Stimulated activated CD4-positive, alpha-beta T cell treated with anti-CD3 and anti-CD28 coated beads, TNF-alpha, amount 100 ng/mL, for 24 hours (primary cell): ENCODE results near the gene MLLT6.

Experiments
- DNase-seq, 3 experiments: peaks; one replicate each; pipeline ENCODE4 v3.0.0-alpha.2; 2020; ENCODE audit warnings: low read depth in 3 of 3

MLLT6 gene

GRCh38 chr17:38706505-38707216 lies 1.6 kb downstream of the MLLT6 start:
- peak in 1 of 3 experiments; percentile 41 for DNase-seq

DNA sequence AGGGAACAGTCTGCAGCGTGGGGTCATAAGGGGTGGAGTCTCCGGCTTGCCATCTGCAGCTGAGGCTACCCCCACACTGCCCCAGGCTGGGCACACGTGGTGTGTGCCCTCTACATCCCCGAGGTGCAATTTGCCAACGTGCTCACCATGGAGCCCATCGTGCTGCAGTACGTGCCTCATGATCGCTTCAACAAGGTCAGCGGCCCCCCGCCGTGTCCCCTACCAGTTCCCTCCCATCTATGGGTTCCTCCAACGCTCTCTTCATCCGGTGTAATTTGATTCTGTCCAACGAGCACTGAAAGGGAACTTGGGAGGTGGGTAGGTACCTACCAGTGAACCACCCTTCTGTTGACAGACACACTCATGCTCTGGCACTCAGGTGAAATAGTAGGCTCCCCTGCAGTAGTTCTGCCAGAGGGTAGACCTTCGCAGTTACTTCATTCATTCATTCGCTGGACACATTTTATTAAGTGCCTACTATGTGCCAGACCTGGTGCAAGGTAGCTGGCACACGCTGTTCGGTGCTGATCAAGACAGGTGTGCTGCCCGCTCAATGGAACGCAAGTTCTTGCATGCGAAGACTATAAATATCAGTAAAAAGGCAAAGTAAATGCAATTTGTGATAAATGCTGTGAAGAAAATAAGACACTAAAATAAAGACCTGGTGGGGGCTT lies 2.7 kb downstream of the MLLT6 start:
- no peak for DNase-seq

DNA sequence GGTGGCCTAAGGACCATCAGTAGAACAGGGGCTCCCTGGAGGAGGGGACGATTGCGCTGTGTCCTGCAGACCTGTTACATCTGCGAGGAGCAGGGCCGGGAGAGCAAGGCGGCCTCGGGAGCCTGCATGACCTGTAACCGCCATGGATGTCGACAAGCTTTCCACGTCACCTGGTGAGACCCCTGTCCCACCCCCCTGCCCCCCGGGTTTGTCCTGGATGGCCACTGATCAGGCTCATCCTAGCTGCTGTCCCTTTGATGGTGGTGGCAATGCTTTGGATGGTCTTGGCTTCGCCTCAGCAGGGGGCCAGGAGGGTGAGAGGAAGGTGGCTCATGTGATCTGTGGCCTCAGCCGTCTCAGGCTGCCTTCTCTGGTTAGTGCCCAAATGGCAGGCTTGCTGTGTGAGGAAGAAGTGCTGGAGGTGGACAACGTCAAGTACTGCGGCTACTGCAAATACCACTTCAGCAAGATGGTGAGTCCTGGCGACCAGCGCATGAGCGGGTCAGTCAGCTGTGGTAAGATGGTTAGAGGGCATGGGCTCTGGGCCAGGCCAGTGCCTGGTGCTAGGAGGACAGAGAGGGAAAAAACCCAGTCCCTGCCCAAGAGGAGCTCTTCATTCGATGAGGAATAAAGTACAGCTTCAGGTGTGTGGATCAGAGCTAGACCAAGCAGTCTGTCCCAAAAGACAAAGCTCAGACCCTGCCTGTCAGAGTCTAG lies 4.2 kb downstream of the MLLT6 start:
- no peak for DNase-seq

DNA sequence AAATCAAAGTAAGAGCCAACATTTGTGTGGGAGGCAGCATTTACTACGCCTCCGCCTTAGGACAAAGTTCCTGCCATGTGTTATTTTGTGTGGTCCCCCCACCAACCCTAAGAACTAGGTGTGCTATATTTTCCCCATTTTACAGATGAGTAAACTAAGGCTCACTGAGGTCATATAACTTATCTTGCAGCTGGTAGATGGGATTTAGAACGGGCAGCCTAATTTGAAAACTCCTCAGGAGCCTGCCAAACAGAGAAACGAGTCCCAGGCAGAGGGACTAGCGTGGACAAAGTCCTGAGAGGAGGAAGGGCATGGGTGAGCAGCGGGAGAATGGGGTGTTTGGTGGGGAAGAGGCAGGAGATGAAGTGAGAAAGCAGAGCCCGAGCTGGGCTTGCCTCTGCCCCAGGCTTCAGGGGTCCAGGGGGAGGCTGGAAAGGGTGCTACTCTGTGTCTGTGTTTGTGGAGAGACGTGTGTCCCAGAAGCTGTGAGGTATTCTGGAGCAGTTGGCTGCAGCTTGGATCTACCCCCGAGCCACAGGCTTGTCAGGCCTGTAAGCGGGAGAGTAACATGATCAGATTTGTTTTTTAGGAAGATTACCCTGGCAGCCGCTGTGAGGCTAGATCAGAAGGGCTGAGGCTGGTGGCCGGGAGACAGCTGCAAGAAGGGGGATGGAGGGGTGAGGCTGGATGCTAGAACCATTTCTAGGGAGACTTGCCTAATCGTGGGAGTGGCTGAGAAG lies 5.0 kb downstream of the MLLT6 start:
- DNase-seq, result no peak

- no peak for DNase-seq
These were observed 5.5 kb downstream of the MLLT6 start for GRCh38 chr17:38710604-38710962.

- DNase-seq, result no peak
These were observed 5.9 kb downstream of the MLLT6 start for GRCh38 chr17:38710985-38711384.

DNA sequence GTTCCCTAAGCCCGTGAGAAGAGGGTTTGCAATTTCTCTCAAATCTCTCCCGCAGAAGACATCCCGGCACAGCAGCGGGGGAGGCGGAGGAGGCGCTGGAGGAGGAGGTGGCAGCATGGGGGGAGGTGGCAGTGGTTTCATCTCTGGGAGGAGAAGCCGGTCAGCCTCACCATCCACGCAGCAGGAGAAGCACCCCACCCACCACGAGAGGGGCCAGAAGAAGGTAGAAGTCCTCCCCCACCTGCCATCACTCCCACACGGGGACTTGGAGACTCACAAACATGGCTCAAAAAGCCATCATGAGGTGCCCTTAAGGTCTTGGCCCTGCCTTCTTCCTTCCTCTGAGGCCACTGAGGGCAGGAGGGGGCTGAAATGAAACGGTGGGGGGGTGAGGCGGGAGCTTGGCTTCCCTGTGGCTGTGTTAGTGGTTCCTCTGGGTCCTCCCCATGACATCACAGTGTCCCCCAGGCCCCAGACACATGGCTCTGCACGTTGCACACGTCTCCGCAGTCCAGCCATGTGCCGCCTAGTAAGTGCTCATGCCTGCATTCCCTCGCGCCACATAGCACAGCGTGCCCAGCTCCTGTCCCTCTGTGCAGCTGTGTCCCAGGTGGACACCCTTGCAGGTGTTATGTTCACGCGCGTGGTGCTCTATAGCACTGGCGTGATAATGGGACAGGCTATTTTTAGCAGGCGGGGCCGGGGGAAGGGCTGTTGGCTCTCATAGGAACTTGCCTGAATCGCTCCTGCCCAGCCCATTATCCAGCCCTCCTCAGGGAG lies 6.9 kb downstream of the MLLT6 start:
- DNase-seq, result no peak

DNA sequence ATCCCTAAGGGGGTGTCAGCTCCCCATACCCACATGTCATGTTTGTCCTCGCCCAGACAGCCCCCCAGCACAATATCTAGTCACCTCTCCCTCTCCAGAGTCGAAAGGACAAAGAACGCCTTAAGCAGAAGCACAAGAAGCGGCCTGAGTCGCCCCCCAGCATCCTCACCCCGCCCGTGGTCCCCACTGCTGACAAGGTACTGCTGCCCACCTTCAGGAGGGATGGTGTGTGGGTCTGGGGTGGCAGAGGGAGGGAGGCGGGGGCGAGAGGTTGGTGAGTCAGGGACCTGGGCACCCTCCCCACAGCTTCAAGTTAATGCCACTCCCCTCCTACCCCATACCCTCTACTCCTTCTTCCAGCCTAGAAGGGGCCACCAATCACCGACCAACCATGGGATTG lies 7.5 kb downstream of the MLLT6 start:
- DNase-seq, result no peak

DNA sequence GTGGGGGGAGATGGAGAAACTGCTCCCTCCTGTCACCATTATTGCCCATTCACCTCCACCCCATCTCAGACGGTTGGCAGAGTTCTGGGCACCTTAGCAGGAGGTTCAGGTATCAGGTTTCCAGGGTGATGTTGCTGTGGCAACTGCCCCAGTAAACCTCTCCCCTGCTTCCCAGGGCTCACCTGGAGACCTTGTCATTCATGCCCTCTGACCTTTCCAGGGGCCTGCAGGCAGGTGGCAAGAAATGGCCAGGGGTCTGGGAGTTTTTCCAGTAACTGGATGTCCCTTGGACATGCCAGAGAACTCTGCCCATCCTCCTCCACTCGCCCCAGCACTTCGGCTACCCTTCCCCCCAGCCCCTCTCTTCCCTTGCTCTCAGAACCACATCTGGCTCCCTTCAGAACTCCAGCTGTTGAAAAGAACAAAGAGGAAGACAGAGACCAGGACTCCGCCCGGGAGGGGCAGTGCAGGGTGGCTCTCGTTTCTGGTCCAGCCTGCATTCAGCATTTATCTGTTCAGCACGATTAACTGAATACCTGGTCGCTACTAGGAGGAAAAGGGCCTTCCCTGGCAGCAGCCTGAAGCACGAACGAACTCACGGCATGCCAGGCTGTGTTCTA lies 8.5 kb downstream of the MLLT6 start:
- DNase-seq, result no peak

DNA sequence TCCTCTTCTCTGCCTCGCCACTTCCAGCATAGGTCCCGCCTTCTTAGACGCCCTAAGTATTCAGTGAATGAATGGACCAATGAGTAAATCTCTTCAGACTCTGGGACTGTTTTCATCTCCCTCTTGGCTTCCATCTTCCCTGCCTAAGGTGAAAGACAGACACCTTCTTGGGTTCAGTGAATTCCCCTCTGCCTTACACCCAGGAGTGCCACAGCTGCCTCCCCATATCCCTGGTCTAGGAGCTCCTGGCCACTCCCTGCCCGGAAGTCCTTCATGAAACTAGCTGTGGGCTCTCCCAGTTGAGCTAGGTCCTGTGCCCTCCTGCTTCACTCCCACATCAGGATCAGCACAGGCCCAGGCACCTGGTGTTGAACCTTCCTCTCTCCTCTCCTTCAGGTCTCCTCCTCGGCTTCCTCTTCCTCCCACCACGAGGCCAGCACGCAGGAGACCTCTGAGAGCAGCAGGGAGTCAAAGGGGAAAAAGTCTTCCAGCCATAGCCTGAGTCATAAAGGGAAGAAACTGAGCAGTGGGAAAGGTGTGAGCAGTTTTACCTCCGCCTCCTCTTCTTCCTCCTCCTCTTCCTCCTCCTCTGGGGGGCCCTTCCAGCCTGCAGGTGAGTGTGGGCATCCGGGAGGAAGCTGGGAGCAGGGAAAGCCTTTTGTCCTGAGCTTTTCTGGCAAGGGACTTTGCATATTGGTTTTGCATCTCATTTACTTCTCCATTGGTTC lies 10.3 kb downstream of the MLLT6 start:
- DNase-seq, result no peak

DNA sequence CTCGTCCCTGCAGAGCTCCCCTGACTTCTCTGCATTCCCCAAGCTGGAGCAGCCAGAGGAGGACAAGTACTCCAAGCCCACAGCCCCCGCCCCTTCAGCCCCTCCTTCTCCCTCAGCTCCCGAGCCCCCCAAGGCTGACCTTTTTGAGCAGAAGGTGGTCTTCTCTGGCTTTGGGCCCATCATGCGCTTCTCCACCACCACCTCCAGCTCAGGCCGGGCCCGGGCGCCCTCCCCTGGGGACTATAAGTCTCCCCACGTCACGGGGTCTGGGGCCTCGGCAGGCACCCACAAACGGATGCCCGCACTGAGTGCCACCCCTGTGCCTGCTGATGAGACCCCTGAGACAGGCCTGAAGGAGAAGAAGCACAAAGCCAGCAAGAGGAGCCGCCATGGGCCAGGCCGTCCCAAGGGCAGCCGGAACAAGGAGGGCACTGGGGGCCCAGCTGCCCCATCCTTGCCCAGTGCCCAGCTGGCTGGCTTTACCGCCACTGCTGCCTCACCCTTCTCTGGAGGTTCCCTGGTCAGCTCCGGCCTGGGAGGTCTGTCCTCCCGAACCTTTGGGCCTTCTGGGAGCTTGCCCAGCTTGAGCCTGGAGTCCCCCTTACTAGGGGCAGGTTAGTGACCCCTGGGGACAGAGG lies 11.4 kb downstream of the MLLT6 start:
- no peak for DNase-seq

DNA sequence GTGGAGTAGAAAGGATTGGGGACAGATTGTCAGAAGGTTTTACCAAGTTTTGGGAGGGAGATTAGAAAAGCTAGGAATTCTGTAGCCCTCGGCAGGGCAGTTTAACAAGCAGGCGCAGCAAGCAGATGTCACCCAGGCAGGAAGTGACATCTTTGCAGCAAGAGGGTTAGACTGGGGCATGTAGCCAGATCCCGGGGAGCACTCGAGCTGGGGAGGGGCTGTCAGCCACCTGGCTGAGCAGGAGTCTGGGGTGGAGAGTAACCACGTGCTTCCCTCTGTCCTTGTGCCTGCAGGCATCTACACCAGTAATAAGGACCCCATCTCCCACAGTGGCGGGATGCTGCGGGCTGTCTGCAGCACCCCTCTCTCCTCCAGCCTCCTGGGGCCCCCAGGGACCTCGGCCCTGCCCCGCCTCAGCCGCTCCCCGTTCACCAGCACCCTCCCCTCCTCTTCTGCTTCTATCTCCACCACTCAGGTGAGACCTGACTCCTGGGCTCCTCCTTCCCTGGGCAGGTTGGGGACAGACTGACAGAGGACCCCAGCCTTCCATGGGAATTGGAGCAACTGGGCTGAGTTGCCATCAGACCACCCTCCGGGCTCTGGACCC lies 12.2 kb downstream of the MLLT6 start:
- DNase-seq, result no peak

- no peak for DNase-seq
These were observed 14.3 kb downstream of the MLLT6 start for GRCh38 chr17:38719289-38719942.

GRCh38 chr17:38719943-38720641 lies 15.0 kb downstream of the MLLT6 start:
- DNase-seq, result no peak

- DNase-seq, result no peak
These were observed 15.9 kb downstream of the MLLT6 start for GRCh38 chr17:38720941-38721340.

- DNase-seq, result no peak
These were observed 16.7 kb downstream of the MLLT6 start for GRCh38 chr17:38721802-38722201.

GRCh38 chr17:38724337-38724988 lies 19.4 kb downstream of the MLLT6 start:
- DNase-seq, result no peak

DNA sequence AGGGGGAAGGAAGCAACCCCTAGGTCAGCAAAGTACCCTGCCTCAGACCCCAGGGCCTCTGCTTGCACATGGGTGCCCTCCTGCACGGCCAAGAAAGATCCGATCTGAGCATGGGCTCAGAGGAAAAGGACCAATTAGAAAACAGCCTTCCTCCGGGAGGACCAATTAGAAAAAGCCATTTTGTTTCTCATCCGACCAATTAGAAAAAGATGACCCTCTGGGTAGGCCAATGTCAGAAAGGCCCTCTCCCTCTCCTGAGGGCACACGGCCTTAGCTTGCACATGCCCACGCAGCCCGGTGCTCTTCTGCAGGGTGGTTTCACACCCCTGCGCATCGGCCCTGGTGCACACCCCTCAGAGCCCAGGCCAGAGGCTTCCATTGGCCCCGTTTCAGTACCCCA lies 20.0 kb downstream of the MLLT6 start:
- DNase-seq, result no peak
